ENCODE results near the gene TLCD3A. TPM values are rescaled to one million over a fixed set of nuclear protein-coding genes. Genes with fewer than 3 reads are reported as not detected.

Gene TLCD3A
- total RNA-seq, result 21.9 and 25.5 TPM in 2 replicates

DNA sequence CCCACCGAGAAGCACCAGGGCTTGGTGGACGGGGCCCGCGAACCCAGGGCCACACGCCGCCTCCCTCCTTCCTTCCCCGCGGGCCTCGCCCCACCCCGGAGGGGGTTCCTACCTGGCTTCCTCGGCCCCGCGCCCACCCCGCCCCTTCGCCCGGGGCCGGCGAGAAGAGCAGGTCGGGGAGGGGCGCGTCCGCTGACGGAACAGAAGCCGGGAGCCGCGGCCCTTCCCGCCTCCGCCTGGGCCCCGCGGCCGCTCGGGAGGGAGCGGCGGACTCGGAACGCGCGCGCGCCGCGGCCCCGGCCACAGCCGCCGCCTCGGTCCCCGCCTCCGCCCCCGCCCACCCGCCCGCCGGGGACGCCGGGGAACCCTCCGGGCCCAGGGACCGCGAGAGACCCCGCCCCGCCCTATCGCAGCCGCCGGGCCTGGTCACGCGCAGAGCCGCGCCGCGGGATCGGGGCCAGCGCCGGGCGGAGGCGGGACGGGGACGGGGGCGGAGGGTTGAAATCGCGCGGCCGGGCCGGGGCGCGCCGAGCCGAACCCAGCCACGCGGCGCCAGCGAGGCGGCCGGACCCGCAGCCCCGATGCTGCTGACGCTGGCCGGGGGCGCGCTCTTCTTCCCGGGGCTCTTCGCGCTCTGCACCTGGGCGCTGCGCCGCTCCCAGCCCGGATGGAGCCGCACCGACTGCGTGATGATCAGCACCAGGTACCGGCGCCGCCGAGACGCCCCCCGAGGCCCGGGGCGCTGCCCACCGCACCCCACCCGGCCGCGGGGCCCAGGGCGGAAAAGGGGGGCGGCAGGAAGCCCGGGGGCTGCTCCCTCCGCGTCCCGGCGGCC, at the start of gene TLCD3A:
TSS of gene TLCD3A (plus strand) at position 530 of the 835 bp plus-strand sequence. CDS start at position 582, 52 bp downstream.

DNA sequence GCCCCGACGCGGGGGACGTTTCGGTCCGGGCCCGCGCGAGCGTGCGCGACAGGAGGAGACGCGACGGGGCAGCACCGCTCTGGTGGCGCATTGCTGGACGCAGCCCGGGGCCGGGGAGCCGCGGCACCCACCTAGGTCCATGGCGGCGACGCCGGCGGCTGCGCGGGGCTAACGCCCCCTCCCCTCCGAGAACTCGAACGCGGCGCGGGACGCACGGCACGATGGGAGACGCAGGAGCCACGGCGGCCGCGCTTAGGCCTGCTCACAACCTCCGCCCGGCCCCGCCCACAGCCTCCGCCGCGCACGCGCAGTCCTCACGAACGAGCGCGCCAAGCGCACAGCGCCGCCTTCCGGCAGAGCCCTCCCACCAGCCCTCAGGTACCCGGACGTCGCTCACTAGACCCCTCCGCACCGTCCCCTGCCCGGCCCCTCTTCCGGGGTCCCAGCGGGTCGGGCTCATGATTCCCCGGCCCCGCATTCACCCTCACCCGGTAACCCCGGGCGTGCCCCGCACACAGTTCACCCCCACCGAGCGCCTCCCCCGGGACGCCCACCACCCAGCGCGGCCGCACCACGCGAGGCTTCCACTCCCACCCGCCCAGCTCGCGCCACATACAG, 19.7 kb downstream of the TLCD3A start, which contains the start of gene GEMIN4:
TSS of gene GEMIN4 (minus strand) at position 263 of the 618 bp plus-strand sequence. CDS start at position 141, 122 bp downstream.

DNA sequence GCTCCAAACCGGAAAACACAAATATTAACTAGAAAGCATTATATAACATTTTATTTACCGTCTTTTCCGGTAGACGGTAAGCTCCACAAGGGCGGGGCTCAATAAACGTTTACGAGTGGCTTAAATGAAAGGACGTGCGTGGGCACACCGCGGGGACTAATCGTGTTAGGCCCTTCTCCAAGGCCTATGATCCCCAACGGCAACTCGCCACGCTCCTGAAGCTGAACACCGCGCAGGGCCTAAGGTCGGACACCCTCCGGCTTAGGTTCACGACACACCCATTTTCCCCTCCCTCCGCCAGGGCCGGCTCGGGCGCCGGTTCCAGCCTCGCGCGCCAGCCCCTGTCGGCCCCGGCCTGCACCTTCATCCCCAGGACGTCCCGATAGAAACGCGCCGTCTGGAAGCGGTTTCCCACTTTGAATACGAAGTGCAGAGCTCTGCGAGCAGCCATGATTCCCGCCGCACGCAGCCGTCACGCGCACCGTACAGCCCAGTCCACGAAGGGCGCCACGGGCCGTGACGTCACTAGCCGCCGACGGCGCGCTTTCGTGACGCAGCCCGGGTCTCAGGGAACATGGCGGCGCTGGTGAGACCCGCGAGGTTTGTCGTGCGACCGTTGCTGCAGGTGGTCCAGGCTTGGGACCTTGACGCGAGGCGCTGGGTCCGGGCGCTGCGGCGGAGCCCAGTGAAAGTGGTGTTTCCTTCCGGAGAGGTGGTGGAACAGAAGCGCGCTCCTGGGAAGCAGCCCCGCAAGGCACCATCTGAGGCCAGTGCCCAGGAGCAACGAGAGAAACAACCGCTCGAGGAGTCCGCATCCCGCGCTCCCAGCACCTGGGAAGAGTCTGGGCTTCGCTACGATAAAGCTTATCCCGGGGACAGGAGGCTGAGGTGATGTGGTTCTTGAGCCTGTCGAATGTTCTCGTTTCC, 49.7 kb downstream of the TLCD3A start, which contains the start of the genes GLOD4 and MRM3:
TSS of gene GLOD4 (minus strand) at position 476 of the 927 bp plus-strand sequence. CDS start at position 451, 25 bp downstream.
TSS of gene MRM3 (plus strand) at position 549 of the 927 bp plus-strand sequence. CDS start at position 575, 26 bp downstream.

Other genes with a start within 250 kb of the TLCD3A start
- 23.7 and 28.3 TPM in 2 replicates for gene VPS53, start 17.8 kb upstream of the TLCD3A start, total RNA-seq
- gene GEMIN4, start 19.7 kb downstream of the TLCD3A start, total RNA-seq, result 9.7 and 16.3 TPM in 2 replicates
- gene GLOD4, start 49.7 kb downstream of the TLCD3A start, total RNA-seq, result 55.2 and 143 TPM in 2 replicates
- gene MRM3, start 49.8 kb downstream of the TLCD3A start, total RNA-seq, result 18.5 and 28.7 TPM in 2 replicates
- gene NXN, start 247.2 kb downstream of the TLCD3A start, total RNA-seq, result 25.2 and 50.4 TPM in 2 replicates

All from uterine smooth muscle cell (primary cell).